KOPT-K1 (cell line): Measurements from ENCODE around the gene C3orf18.

Source experiments
- H3K27ac ChIP-seq: fragments of 200-600 bp; sonication (generic); 2 replicates; pipeline ENCODE4 v1.5.1; 2016; ENCODE audit warnings: antibody characterized with exemption, mild to moderate bottlenecking, low read depth, low read length; ENCODE audit not compliant: poor library complexity, severe bottlenecking
- H3K36me3 ChIP-seq: fragments of 200-600 bp; sonication (generic); 2 replicates; pipeline ENCODE4 v1.5.1; 2017; ENCODE audit warnings: antibody characterized with exemption, mild to moderate bottlenecking, low read length, moderate library complexity; ENCODE audit not compliant: insufficient read depth
- H3K9me3 ChIP-seq: fragments of 200-600 bp; sonication (generic); 2 replicates; pipeline ENCODE4 v1.5.1; 2017; ENCODE audit warnings: antibody characterized with exemption, low read length, mild to moderate bottlenecking; ENCODE audit not compliant: insufficient read depth, poor library complexity, severe bottlenecking

Gene C3orf18

GRCh38 chr3:50592568-50592967 is 25.0 kb upstream of the C3orf18 start:
- Histone ChIP-seq H3K36me3 (no peaks in the 10 kb centered on the region), H3K27ac (peak overlapping the region; percentile 100), H3K9me3 (no peaks in the 10 kb centered on the region)

GRCh38 chr3:50591196-50591741 is 23.7 kb upstream of the C3orf18 start:
- Histone ChIP-seq H3K27ac (peak overlapping the region; percentile 100), H3K9me3 (no peaks in the 10 kb centered on the region), H3K36me3 (no peaks in the 10 kb centered on the region; the same call in 1 of the 2 replicates)

- H3K27ac ChIP-seq = peak overlapping the region; percentile 100
Observed at GRCh38 chr3:50588759-50589433, 21.3 kb upstream of the C3orf18 start.

GRCh38 chr3:50587806-50588758 is 20.5 kb upstream of the C3orf18 start:
- peak overlapping the region; percentile 100 for H3K27ac ChIP-seq
- H3K9me3 ChIP-seq = no peaks in the 10 kb centered on the region

More at GRCh38 chr3:50588759-50589433, 21.3 kb upstream of the C3orf18 start:
- Histone ChIP-seq H3K9me3 (no peaks in the 10 kb centered on the region), H3K36me3 (peaks cover 22% of the 10 kb centered on the region)

GRCh38 chr3:50587373-50587772 is 19.8 kb upstream of the C3orf18 start:
- no peaks in the 10 kb centered on the region for H3K9me3 ChIP-seq
- peak overlapping the region; percentile 100 for H3K27ac ChIP-seq
- H3K36me3 ChIP-seq = peaks cover 36% of the 10 kb centered on the region

More at GRCh38 chr3:50587806-50588758, 20.5 kb upstream of the C3orf18 start:
- peaks cover 29% of the 10 kb centered on the region for H3K36me3 ChIP-seq

- H3K36me3 ChIP-seq = peaks cover 43% of the 10 kb centered on the region
- H3K27ac ChIP-seq = peak overlapping the region; percentile 100
- H3K9me3 ChIP-seq = no peaks in the 10 kb centered on the region
Observed at GRCh38 chr3:50586763-50587070, 19.2 kb upstream of the C3orf18 start.

GRCh38 chr3:50585919-50586762 is 18.6 kb upstream of the C3orf18 start:
- Histone ChIP-seq H3K9me3 (no peaks in the 10 kb centered on the region), H3K27ac (peak overlapping the region; percentile 100), H3K36me3 (peaks cover 49% of the 10 kb centered on the region)

- H3K9me3 ChIP-seq = no peaks in the 10 kb centered on the region
- peak overlapping the region; percentile 100 for H3K27ac ChIP-seq
- peaks cover 66% of the 10 kb centered on the region for H3K36me3 ChIP-seq
Observed at GRCh38 chr3:50584391-50584790, 16.8 kb upstream of the C3orf18 start.

- Histone ChIP-seq H3K9me3 (no peaks in the 10 kb centered on the region), H3K27ac (peak overlapping the region; percentile 100), H3K36me3 (peaks cover 71% of the 10 kb centered on the region)
Observed at GRCh38 chr3:50583897-50584296, 16.4 kb upstream of the C3orf18 start.

GRCh38 chr3:50582083-50582482 is 14.5 kb upstream of the C3orf18 start:
- H3K9me3 ChIP-seq = no peaks in the 10 kb centered on the region
- peaks cover 89% of the 10 kb centered on the region for H3K36me3 ChIP-seq
- peak overlapping the region; percentile 100 for H3K27ac ChIP-seq

- no peaks in the 10 kb centered on the region for H3K9me3 ChIP-seq
- H3K27ac ChIP-seq = peak overlapping the region; percentile 100
- H3K36me3 ChIP-seq = peaks cover 95% of the 10 kb centered on the region
Observed at GRCh38 chr3:50581459-50581842, 13.9 kb upstream of the C3orf18 start.

- no peaks in the 10 kb centered on the region for H3K9me3 ChIP-seq
- peak overlapping the region; percentile 100 for H3K27ac ChIP-seq
- peaks cover 94% of the 10 kb centered on the region for H3K36me3 ChIP-seq
Observed at GRCh38 chr3:50580683-50581458, 13.3 kb upstream of the C3orf18 start.

- Histone ChIP-seq H3K36me3 (peaks cover 60% of the 10 kb centered on the region), H3K27ac (peak overlapping the region; percentile 100), H3K9me3 (no peaks in the 10 kb centered on the region)
Observed at GRCh38 chr3:50577348-50577747, 9.8 kb upstream of the C3orf18 start.

- Histone ChIP-seq H3K36me3 (peaks cover 51% of the 10 kb centered on the region), H3K27ac (peak overlapping the region; percentile 100), H3K9me3 (no peaks in the 10 kb centered on the region)
Observed at GRCh38 chr3:50575372-50575771, 7.8 kb upstream of the C3orf18 start.
